GM12872 (cell line): Measurements from ENCODE around the gene ZFYVE28.

Source experiments
- CTCF ChIP-seq: IDR thresholded peaks from 3 replicates; pipeline ENCODE4 v1.5.1; 2011; ENCODE audit warnings: low read depth, mild to moderate bottlenecking, low read length, moderate library complexity; ENCODE audit not compliant: insufficient read depth

The ZFYVE28 gene

GRCh38 chr4:2399631-2400190, 18.7 kb downstream of the ZFYVE28 start:
- no peak for TF ChIP-seq CTCF

GRCh38 chr4:2399216-2399615, 19.2 kb downstream of the ZFYVE28 start:
- TF ChIP-seq CTCF: no peak

- TF ChIP-seq CTCF: no peak
Measured at GRCh38 chr4:2397596-2398379, 20.7 kb downstream of the ZFYVE28 start.

GRCh38 chr4:2396781-2397368, 21.6 kb downstream of the ZFYVE28 start:
- TF ChIP-seq CTCF: no peak

- no peak for TF ChIP-seq CTCF
Measured at GRCh38 chr4:2395584-2395983, 22.9 kb downstream of the ZFYVE28 start.

GRCh38 chr4:2395038-2395437, 23.4 kb downstream of the ZFYVE28 start:
- TF ChIP-seq CTCF: no peak

- TF ChIP-seq CTCF: no peak
Measured at GRCh38 chr4:2394528-2394927, 23.9 kb downstream of the ZFYVE28 start.
